HFF-Myc (cell line): ENCODE measurements around the gene CASP2.
A peak's percentile ranks its signal among the peaks of the same experiment; 100 is the strongest.

Experiments used
- DNase-seq: peaks from one replicate; pipeline ENCODE4 v3.0.0-alpha.2; 2011; ENCODE audit warnings: low read depth; ENCODE audit errors: extremely low read depth
- H3K4me3 ChIP-seq: replicated peaks from 2 replicates; pipeline ENCODE4 v1.5.1; 2011; ENCODE audit warnings: low read depth, mild to moderate bottlenecking, control low read depth, low read length
- CTCF ChIP-seq: IDR thresholded peaks from 2 replicates; pipeline ENCODE4 v1.5.1; 2012; ENCODE audit warnings: mild to moderate bottlenecking, low read depth, low read length, control low read depth; ENCODE audit errors: missing control alignments

CASP2 gene

GRCh38 chr7:143284591-143285469, 3.3 kb upstream of the CASP2 start, which contains the start of gene TMEM139:
Gene TMEM139, plus strand, starts transcription at chr7:143284958. Its CDS starts 1,000 bp downstream, at chr7:143285958.
- DNase-seq, result no peak
- no peak for TF ChIP-seq CTCF
- no peak within 1 kb of the TSS for H3K4me3 ChIP-seq

GRCh38 chr7:143285470-143285778, 2.7 kb upstream of the CASP2 start:
- H3K4me3 ChIP-seq, result no peak overlapping the region
- DNase-seq, result no peak
- TF ChIP-seq CTCF, result no peak

- no peak for TF ChIP-seq CTCF
- H3K4me3 ChIP-seq, result no peak overlapping the region
- DNase-seq, result no peak
These were observed 2.2 kb upstream of the CASP2 start for GRCh38 chr7:143285806-143286521.

GRCh38 chr7:143286522-143286890, 1.6 kb upstream of the CASP2 start:
- no peak overlapping the region for H3K4me3 ChIP-seq
- no peak for TF ChIP-seq CTCF
- DNase-seq, result no peak

- DNase-seq, result no peak
- TF ChIP-seq CTCF, result no peak
- H3K4me3 ChIP-seq, result no peak overlapping the region
These were observed 714 bp upstream of the CASP2 start for GRCh38 chr7:143287339-143287934.

- no peak for DNase-seq
- peak overlapping the region; percentile 93 for H3K4me3 ChIP-seq
- no peak for TF ChIP-seq CTCF
These were observed 685 bp downstream of the CASP2 start for GRCh38 chr7:143288836-143289235.
